ENCODE results near the gene WDR70. TPM values are rescaled to one million over a fixed set of nuclear protein-coding genes. Genes with fewer than 3 reads are reported as not detected.

WDR70 gene
- total RNA-seq, 6 experiments from 2014 or later, result 8.8 to 13.4 (median 11.3) TPM

DNA sequence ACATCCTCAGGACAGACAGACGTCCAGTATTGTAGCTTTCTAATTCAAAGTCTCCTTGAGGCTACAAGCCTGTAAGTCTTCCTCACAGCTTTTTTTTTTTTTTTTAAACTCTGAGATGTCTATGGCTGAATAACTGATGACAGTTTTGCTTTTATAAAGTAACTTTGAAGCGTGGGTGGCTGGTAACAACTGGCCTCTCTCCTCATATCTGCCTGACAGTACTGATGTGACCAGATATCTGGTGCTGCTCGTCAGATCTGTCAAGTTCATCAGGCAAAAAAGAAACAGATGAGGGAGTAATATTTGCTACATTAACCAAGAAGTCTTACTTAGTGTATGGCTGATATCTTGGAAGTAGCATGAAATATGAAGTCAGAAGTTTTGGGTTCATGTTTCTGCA, 388.1 kb downstream of the WDR70 start:
- H3K9me3 ChIP-seq, result no peaks in the 10 kb centered on the region
- no peak for TF ChIP-seq POLR2A (IDR thresholded peaks at IDR 0.05)
- TF ChIP-seq, protein P1, sequence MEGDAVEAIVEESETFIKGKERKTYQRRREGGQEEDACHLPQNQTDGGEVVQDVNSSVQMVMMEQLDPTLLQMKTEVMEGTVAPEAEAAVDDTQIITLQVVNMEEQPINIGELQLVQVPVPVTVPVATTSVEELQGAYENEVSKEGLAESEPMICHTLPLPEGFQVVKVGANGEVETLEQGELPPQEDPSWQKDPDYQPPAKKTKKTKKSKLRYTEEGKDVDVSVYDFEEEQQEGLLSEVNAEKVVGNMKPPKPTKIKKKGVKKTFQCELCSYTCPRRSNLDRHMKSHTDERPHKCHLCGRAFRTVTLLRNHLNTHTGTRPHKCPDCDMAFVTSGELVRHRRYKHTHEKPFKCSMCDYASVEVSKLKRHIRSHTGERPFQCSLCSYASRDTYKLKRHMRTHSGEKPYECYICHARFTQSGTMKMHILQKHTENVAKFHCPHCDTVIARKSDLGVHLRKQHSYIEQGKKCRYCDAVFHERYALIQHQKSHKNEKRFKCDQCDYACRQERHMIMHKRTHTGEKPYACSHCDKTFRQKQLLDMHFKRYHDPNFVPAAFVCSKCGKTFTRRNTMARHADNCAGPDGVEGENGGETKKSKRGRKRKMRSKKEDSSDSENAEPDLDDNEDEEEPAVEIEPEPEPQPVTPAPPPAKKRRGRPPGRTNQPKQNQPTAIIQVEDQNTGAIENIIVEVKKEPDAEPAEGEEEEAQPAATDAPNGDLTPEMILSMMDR (IDR thresholded peaks at IDR 0.05), result no peak
- ATAC-seq (no peak), DNase-seq (no peak)
- no peaks in the 10 kb centered on the region for H3K27me3 ChIP-seq
- H3K27ac ChIP-seq, result no peak overlapping the region
- intact Hi-C loops (cut with DNase I), result no loop called here
- no peak overlapping the region for H3K4me3 ChIP-seq
- H3K36me3 ChIP-seq, result no peaks in the 10 kb centered on the region
- 83% methylated on average over 3 of the region's 3 CpGs for WGBS (ENCODE audit: insufficient coverage, low coverage, low lambda C conversion rate, missing lambda C conversion rate)
- peaks cover 0 to 35% (median 17%) of the 10 kb centered on the region in 4 donors for H3K4me1 ChIP-seq

DNA sequence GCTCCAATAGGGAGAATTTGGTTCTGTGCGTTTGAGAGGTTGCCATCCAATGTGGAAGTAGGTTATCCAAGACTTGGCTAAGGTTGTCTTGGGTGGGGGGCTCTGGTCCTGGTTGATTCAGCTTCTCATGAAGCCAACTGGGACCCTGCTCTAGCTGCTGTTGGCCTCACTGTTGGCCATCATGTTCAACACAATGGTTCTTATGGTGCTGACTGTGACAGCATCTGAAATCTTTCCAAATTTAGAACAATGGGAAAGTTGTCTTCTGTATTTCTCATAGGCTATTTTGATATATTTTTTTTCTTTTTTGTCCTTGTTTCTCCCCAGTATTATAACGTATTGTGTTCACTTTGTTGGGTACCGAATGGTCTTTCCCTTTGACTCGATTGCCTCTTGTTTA, 388.8 kb downstream of the WDR70 start:
- Histone ChIP-seq H3K4me3 (no peak overlapping the region), H3K27ac (no peak overlapping the region), H3K27me3 (no peaks in the 10 kb centered on the region), H3K36me3 (no peaks in the 10 kb centered on the region), H3K9me3 (no peaks in the 10 kb centered on the region), H3K4me1 (peaks cover 0 to 35% (median 17%) of the 10 kb centered on the region in 4 donors)
- ATAC-seq, result no peak
- no peak for TF ChIP-seq POLR2A (IDR thresholded peaks at IDR 0.05)
- TF ChIP-seq, protein P1 (IDR thresholded peaks at IDR 0.05), result no peak
- intact Hi-C loops (cut with DNase I), result no loop called here
- no peak for DNase-seq
- 84% methylated on average over 4 of the region's 4 CpGs for WGBS (ENCODE audit: insufficient coverage, low coverage, low lambda C conversion rate, missing lambda C conversion rate)

DNA sequence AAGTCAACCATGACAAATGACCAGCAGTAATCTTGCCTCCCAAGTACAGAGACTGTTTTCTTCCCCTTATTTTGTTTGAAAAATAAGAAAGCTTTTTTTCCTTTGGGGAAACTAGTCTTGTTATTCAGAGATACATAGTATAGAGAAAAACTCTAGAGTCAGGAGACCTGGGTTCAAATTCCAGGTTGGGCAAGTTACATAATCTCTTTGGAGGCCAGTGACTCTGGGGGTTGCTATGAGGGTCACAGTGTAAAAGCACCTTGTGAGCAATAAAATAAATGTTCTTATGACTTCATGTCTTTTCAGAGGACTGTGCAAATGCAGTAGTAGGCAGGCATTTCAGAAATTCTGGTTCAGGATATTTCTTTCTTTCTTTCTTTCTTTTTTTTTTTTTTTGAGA, 389.3 kb downstream of the WDR70 start:
- DNase-seq (no peak), ATAC-seq (no peak)
- intact Hi-C loops (cut with DNase I), result no loop called here
- Histone ChIP-seq H3K27me3 (no peaks in the 10 kb centered on the region), H3K27ac (no peak overlapping the region), H3K4me1 (peaks cover 0 to 35% (median 17%) of the 10 kb centered on the region in 4 donors), H3K36me3 (no peaks in the 10 kb centered on the region), H3K9me3 (no peaks in the 10 kb centered on the region), H3K4me3 (no peak overlapping the region)
- TF ChIP-seq, protein P1 (IDR thresholded peaks at IDR 0.05), result no peak
- TF ChIP-seq POLR2A (IDR thresholded peaks at IDR 0.05), result no peak

DNA sequence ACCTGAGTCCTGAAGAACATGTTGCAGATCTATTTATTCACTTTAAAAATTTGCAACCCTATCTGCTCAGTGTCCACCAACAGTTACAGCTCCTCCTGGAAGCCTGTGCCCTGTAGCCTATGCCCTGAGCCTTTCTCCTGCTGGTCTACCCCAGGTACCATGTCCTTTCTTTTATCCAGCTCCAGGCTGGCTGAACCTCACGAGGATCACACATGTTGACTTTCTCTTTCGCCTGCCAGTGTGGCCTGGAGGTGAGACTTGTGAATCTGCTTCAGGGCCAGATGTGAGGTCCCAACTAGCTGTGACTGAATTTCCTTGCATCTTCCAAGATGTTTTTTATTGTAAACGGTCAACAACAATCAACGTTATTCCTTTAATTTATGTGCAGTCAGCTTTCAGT, 390.0 kb downstream of the WDR70 start:
- Histone ChIP-seq H3K4me1 (peaks cover 0 to 35% (median 17%) of the 10 kb centered on the region in 4 donors), H3K9me3 (no peaks in the 10 kb centered on the region), H3K27me3 (no peaks in the 10 kb centered on the region), H3K36me3 (no peaks in the 10 kb centered on the region), H3K4me3 (no peak overlapping the region), H3K27ac (peak overlapping the region in 1 of 3 donors; percentile 45)
- TF ChIP-seq POLR2A (IDR thresholded peaks at IDR 0.05), result no peak
- TF ChIP-seq, protein P1 (IDR thresholded peaks at IDR 0.05), result no peak
- ATAC-seq (peak; percentile 55 to 66 (median 61)), DNase-seq (peak in 2 of 3 donors; percentile 70 to 79)
- WGBS (ENCODE audit: insufficient coverage, low coverage, low lambda C conversion rate, missing lambda C conversion rate), result 45% methylated on average over 4 of the region's 4 CpGs
- intact Hi-C loops (cut with DNase I), result no loop called here

DNA sequence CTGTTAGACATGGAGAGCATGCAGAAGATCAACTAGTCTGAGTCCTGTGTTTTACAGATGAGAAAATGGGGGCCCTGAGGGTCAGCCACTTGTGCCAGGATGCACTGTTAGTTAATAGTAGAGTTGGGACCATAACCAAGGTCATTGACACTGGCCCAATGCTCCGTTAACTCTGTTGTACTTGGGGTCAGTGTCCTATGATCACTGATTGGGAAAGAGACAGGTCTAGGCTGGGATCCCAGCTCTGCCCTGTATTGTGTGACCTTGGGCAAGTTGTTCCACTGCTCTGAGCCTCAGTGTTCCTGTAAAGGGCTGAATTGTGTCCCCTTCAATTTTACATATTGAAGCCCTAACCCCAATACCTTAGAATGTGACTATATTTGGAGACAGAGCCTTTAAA, 390.7 kb downstream of the WDR70 start:
- Histone ChIP-seq H3K27me3 (no peaks in the 10 kb centered on the region), H3K36me3 (no peaks in the 10 kb centered on the region), H3K9me3 (no peaks in the 10 kb centered on the region), H3K4me1 (peaks cover 0 to 35% (median 17%) of the 10 kb centered on the region in 4 donors), H3K27ac (peak overlapping the region; percentile 41 to 59 (median 47)), H3K4me3 (no peak overlapping the region)
- DNase-seq (peak; percentile 31 to 86 (median 64)), ATAC-seq (peak; percentile 82 to 95 (median 93))
- WGBS (ENCODE audit: insufficient coverage, low coverage, low lambda C conversion rate, missing lambda C conversion rate), result 50% methylated on average over 1 of the region's 1 CpG
- intact Hi-C loops (cut with DNase I), result no loop called here
- no peak for TF ChIP-seq POLR2A (IDR thresholded peaks at IDR 0.05)
- TF ChIP-seq, protein P1 (IDR thresholded peaks at IDR 0.05), result no peak
